GM10248 (cell line): Measurements from ENCODE around the gene TOLLIP.

ENCODE experiments used
- CTCF ChIA-PET: fragments of 300-600 bp; sonication (Branson Sonifier 250); formaldehyde crosslinking; extraction: SDS; loops from one replicate; lab custom pipeline; 2021; ENCODE audit warnings: antibody characterized with exemption; lab: Yijun Ruan, JAX
- POLR2A ChIA-PET: fragments of 350-650 bp; sonication (Branson Sonifier 250); formaldehyde crosslinking; extraction: SDS; loops from one replicate; lab custom pipeline; 2020; ENCODE audit warnings: antibody characterized with exemption; lab: Yijun Ruan, JAX
- DNase-seq: peaks from one replicate; pipeline ENCODE4 v3.0.0; 2012; ENCODE audit errors: extremely low spot score
- TF ChIP-seq, protein P1 (sequence below): IDR thresholded peaks from 2 replicates; pipeline ENCODE4 v1.5.1; 2012; ENCODE audit warnings: mild to moderate bottlenecking, low read depth; ENCODE audit errors: extremely low read depth, missing control alignments, control extremely low read depth

Gene TOLLIP

DNA sequence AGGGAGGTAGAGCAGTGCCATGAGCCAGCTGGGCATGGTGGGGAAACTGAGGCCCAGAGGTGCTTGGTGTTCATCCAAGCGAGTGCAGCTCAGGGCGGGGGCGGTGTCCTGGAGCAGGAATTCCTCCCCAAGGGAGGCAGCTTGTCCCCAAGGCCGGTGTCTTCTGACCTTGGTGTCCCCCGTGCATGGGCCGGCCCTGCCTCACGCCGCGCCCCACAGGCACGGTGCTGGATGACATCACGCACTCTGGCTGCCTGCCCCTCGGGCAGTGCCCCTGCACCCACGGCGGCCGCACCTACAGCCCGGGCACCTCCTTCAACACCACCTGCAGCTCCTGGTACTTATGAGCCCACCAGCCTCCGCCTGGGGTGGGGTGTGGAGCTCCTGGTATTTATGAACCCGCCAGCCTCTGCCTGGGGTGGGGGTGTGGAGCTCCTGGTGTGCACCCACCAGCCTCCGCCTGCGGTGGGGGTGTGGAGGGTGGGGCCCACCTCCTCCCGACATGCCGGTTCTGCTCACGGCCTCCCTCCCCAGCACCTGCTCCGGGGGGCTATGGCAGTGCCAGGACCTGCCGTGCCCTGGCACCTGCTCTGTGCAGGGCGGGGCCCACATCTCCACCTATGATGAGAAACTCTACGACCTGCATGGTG, 79.8 kb downstream of the TOLLIP start:
- TF ChIP-seq, protein P1, sequence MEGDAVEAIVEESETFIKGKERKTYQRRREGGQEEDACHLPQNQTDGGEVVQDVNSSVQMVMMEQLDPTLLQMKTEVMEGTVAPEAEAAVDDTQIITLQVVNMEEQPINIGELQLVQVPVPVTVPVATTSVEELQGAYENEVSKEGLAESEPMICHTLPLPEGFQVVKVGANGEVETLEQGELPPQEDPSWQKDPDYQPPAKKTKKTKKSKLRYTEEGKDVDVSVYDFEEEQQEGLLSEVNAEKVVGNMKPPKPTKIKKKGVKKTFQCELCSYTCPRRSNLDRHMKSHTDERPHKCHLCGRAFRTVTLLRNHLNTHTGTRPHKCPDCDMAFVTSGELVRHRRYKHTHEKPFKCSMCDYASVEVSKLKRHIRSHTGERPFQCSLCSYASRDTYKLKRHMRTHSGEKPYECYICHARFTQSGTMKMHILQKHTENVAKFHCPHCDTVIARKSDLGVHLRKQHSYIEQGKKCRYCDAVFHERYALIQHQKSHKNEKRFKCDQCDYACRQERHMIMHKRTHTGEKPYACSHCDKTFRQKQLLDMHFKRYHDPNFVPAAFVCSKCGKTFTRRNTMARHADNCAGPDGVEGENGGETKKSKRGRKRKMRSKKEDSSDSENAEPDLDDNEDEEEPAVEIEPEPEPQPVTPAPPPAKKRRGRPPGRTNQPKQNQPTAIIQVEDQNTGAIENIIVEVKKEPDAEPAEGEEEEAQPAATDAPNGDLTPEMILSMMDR = no peak
- ChIA-PET POLR2A (no interaction called here), CTCF (no interaction called here)
- DNase-seq = no peak

DNA sequence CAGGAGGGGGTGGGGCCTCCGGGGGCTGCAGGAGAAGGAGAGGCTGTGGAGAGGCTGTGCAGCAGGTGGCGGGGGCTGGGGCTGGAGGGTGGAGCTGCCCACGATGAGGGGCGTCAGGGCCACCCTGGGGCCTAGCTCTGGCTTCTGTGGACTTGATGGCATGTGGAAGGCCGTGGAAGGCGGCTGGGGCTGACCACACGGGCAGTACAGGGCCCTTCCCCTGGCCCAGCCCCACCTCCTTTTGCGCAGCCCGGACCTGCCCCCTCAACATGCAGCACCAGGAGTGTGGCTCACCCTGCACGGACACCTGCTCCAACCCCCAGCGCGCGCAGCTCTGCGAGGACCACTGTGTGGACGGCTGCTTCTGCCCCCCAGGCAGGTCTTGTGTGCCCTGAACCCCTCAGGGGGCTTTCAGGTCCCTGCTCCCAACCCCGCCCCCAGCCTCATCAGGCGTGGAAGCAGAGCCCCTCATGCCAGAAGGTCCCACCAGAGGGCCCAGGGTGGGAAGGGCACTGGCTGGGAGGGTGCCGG, 80.4 kb downstream of the TOLLIP start:
- TF ChIP-seq, protein P1 = no peak
- DNase-seq = no peak
- ChIA-PET POLR2A (no interaction called here), CTCF (no interaction called here)

- TF ChIP-seq, protein P1 = no peak
- ChIA-PET CTCF (no interaction called here), POLR2A (no interaction called here)
- no peak for DNase-seq
Measured at GRCh38 chr11:1228101-1228821, 81.2 kb downstream of the TOLLIP start.

DNA sequence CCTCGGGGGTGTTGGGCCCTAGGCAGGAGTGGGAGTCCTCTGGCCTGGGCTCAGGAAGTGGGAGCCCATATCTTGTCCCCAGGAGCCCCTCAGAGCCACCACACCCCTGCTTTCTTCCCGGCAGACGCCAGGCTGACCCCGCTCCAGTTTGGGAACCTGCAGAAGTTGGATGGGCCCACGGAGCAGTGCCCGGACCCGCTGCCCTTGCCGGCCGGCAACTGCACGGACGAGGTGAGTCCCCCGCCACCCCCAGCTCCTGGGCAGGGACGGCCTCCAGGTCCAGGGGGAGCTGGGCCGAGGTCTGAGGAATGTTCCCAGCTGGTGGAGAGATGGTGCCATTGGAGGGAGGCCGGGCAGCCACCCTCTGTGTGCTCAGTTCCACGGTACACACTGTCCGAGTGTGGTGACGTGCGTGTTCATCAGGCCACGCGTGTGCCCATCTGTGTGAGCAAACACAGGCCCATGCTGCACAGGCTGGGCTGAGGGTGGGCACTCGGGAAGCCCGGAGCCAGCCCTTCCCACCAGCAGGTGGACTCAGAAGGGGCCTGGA, 81.8 kb downstream of the TOLLIP start:
- CTCF ChIA-PET = no interaction called here
- TF ChIP-seq, protein P1 = no peak
- no peak for DNase-seq
- POLR2A ChIA-PET = no interaction called here

DNA sequence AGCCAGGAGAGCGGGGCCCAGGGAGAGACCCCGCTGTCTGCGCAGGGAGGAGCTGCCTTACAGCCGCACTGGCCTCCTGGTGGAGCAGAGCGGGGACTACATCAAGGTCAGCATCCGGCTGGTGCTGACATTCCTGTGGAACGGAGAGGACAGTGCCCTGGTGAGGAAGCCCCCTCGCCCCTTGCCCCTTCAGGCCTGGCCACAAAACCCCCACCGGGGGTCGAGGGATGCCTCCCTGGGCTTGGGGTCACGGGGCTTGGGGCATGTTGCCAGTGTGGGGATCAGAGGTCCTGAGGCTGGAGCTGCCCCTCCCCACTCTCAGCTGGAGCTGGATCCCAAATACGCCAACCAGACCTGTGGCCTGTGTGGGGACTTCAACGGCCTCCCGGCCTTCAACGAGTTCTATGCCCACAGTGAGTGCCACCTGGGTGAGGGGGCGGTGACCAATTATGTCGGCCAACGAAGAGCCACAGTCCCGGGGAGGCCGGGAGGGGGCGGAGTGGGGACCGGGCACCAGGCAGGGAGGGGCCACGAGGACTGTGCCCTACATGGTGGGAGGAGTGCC, 82.4 kb downstream of the TOLLIP start:
- POLR2A ChIA-PET = no interaction called here
- CTCF ChIA-PET = no interaction called here
- TF ChIP-seq, protein P1 = no peak
- DNase-seq = no peak

DNA sequence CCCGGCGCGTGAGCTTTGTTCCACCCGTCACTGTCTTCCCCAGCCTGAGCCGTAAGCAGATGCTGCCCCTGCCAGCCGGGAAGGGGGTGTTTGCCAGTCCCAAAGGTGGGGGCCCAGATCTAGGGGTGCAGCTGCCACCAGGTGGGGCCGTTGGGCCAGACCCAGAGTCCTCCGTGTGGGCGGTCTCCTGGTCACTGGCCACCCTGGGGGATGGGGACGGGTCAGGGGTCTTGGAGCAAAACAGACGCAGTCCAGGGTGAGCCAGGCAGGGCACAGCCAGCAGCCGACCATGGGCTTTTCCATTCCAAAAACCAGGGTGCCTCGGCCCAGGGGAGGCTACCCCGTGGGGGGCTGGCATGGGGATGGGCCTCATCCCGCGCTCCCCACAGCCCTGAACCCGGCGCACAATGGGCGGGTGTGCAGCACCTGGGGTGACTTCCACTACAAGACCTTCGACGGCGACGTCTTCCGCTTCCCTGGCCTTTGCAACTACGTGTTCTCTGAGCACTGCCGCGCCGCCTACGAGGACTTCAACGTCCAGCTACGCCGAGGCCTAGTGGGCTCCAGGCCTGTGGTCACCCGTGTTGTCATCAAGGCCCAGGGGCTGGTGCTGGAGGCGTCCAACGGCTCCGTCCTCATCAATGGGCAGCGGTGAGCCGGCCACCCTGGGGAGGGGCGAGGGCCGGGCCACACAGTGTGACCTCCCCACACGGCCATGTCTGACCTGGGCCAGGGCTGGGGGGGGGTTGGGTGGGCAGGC, 83.0 kb downstream of the TOLLIP start:
- DNase-seq = no peak
- ChIA-PET POLR2A (no interaction called here), CTCF (no interaction called here)
- TF ChIP-seq, protein P1 = no peak
